IMR-90 (cell line): ENCODE measurements around the gene LHFPL6. TPM values are rescaled to one million over a fixed set of nuclear protein-coding genes. Genes with fewer than 3 reads are reported as not detected.

ENCODE experiments used
- ATAC-seq: fragments of 200-7000 bp; cut with Tn5 transposase; 2 replicates; pipeline ENCODE4 v1.9.1; 2020; ENCODE audit warnings: low read depth, mild to moderate bottlenecking, moderate library complexity
- BruUV-seq: library from RNA; stranded (reverse); fragments of 400-500 nt; replicated peaks from 2 replicates; lab custom pipeline; 2021; lab: Mats Ljungman, UMichigan
- CTCF ChIA-PET: fragments of 300-600 bp; formaldehyde crosslinking; extraction: SDS; loops from one replicate; lab custom pipeline; 2021; ENCODE audit warnings: antibody characterized with exemption; lab: Yijun Ruan, JAX
- POLR2A ChIA-PET: fragments of 300-600 bp; sonication (Branson Sonifier 250); formaldehyde crosslinking; loops from one replicate; lab custom pipeline; 2022; ENCODE audit warnings: antibody characterized with exemption; ENCODE audit not compliant: unreplicated experiment; lab: Charles Lee
- DNase-seq: peaks from one replicate; pipeline ENCODE4 v3.0.0; 2013
- H2AFZ ChIP-seq: replicated peaks from 2 replicates; pipeline ENCODE3; 2013; ENCODE audit warnings: low read length, mild to moderate bottlenecking; ENCODE audit not compliant: poor library complexity
- H2AK5ac ChIP-seq: 2 replicates; pipeline ENCODE4 v1.6.1; 2013; ENCODE audit warnings: low read depth, low read length, inconsistent platforms
- H2AK9ac ChIP-seq: replicated peaks from 2 replicates; pipeline ENCODE3; 2013; ENCODE audit warnings: mild to moderate bottlenecking, low read depth, low read length, moderate library complexity; ENCODE audit not compliant: poor library complexity
- H2BK120ac ChIP-seq: 2 replicates; pipeline ENCODE4 v1.6.1; 2013; ENCODE audit warnings: low read depth, low read length, inconsistent platforms
- H2BK15ac ChIP-seq: 3 replicates; pipeline ENCODE4 v1.6.1; 2013; ENCODE audit warnings: low read depth, low read length, inconsistent platforms
- H2BK20ac ChIP-seq: 2 replicates; pipeline ENCODE4 v1.6.1; 2013; ENCODE audit warnings: low read depth, mild to moderate bottlenecking, inconsistent platforms, low read length, moderate library complexity
- H2BK5ac ChIP-seq: 2 replicates; pipeline ENCODE4 v1.6.1; 2013; ENCODE audit warnings: mild to moderate bottlenecking, low read depth, low read length, inconsistent platforms; ENCODE audit not compliant: poor library complexity, severe bottlenecking
- H3K14ac ChIP-seq: replicated peaks from 2 replicates; pipeline ENCODE4 v1.6.1; 2013; ENCODE audit warnings: low read depth, low read length, inconsistent platforms
- H3K18ac ChIP-seq: 2 replicates; pipeline ENCODE4 v1.6.1; 2013; ENCODE audit warnings: low read depth, low read length, control low read depth
- H3K23ac ChIP-seq: 2 replicates; pipeline ENCODE4 v1.6.1; 2013; ENCODE audit warnings: low read depth, low read length, inconsistent platforms
- H3K27ac ChIP-seq: 2 replicates; pipeline ENCODE4 v1.5.1; 2013; ENCODE audit warnings: mild to moderate bottlenecking, control low read depth, low read length; ENCODE audit not compliant: insufficient read depth
- H3K27me3 ChIP-seq: 2 replicates; pipeline ENCODE4 v1.6.1; 2013; ENCODE audit warnings: low read length; ENCODE audit not compliant: control insufficient read depth, insufficient read depth
- H3K36me3 ChIP-seq: 2 replicates; pipeline ENCODE4 v1.6.1; 2013; ENCODE audit warnings: low read length, mixed read lengths; ENCODE audit not compliant: control insufficient read depth, insufficient read depth
- H3K4ac ChIP-seq: 2 replicates; pipeline ENCODE4 v1.6.1; 2013; ENCODE audit warnings: low read depth, low read length, inconsistent platforms
- H3K4me1 ChIP-seq: 2 replicates; pipeline ENCODE4 v1.6.1; 2013; ENCODE audit warnings: low read length, mixed read lengths; ENCODE audit not compliant: control insufficient read depth, insufficient read depth
- H3K4me2 ChIP-seq: 2 replicates; pipeline ENCODE4 v1.6.1; 2013; ENCODE audit warnings: low read depth, mild to moderate bottlenecking, control low read depth, low read length, moderate library complexity
- H3K4me3 ChIP-seq: 2 replicates; pipeline ENCODE4 v1.5.1; 2013; ENCODE audit warnings: low read depth, mild to moderate bottlenecking, control low read depth, low read length, moderate library complexity; ENCODE audit not compliant: insufficient read depth
- H3K56ac ChIP-seq: 2 replicates; pipeline ENCODE4 v1.6.1; 2013; ENCODE audit warnings: low read length, inconsistent platforms; ENCODE audit not compliant: insufficient read depth; ENCODE audit errors: extremely low read depth
- H3K79me1 ChIP-seq, 2 experiments: 2 replicates each; pipeline ENCODE4 v1.6.1; 2013; ENCODE audit warnings: low read length in 2 of 2, inconsistent platforms in 1 of 2, low read depth in 1 of 2
- H3K9ac ChIP-seq: 2 replicates; pipeline ENCODE4 v1.6.1; 2013; ENCODE audit warnings: low read depth, low read length, control low read depth
- H3K9me1 ChIP-seq: 2 replicates; pipeline ENCODE4 v1.6.1; 2013; ENCODE audit warnings: low read length, inconsistent platforms; ENCODE audit not compliant: insufficient read depth
- H3K9me3 ChIP-seq: 2 replicates; pipeline ENCODE4 v1.6.1; 2013; ENCODE audit warnings: low read length; ENCODE audit not compliant: control insufficient read depth, insufficient read depth
- H4K20me1 ChIP-seq: 2 replicates; pipeline ENCODE4 v1.6.1; 2013; ENCODE audit warnings: low read length, inconsistent platforms; ENCODE audit not compliant: insufficient read depth
- H4K5ac ChIP-seq: 2 replicates; pipeline ENCODE4 v1.6.1; 2013; ENCODE audit warnings: mild to moderate bottlenecking, low read depth, low read length, control low read depth
- H4K8ac ChIP-seq, 2 experiments: 2 replicates each; pipeline ENCODE4 v1.6.1; 2013; ENCODE audit warnings: low read depth in 2 of 2, low read length in 2 of 2, control low read depth in 1 of 2, inconsistent platforms in 1 of 2
- H4K91ac ChIP-seq: 2 replicates; pipeline ENCODE4 v1.6.1; 2013; ENCODE audit warnings: low read depth, low read length, inconsistent platforms; ENCODE audit not compliant: insufficient read depth
- CHD1 ChIP-seq: IDR thresholded peaks from 2 replicates; pipeline ENCODE4 v1.6.1; 2012; ENCODE audit warnings: low read depth, low read length, improper control_type of control experiment
- MXI1 ChIP-seq: IDR thresholded peaks from 2 replicates; pipeline ENCODE4 v1.6.1; 2012; ENCODE audit warnings: low read depth, mild to moderate bottlenecking, low read length, moderate library complexity, borderline replicate concordance
- NFE2L2 ChIP-seq: fragments of 150-350 bp; IDR thresholded peaks from 2 replicates; pipeline ENCODE4 v1.6.1; 2016; ENCODE audit warnings: low read depth, mild to moderate bottlenecking, low read length
- RAD21 ChIP-seq: IDR thresholded peaks from 2 replicates; pipeline ENCODE4 v1.6.1; 2012; ENCODE audit warnings: low read length, improper control_type of control experiment
- RCOR1 ChIP-seq: IDR thresholded peaks from 2 replicates; pipeline ENCODE4 v1.6.1; 2012; ENCODE audit warnings: mild to moderate bottlenecking, low read length, improper control_type of control experiment; ENCODE audit not compliant: insufficient replicate concordance
- WGBS, 2 experiments: methylation state at CpG; one replicate each; pipeline versions ENCODE4 v1.1.5 to v1.1.7; 2013; ENCODE audit warnings: missing lambda C conversion rate in 2 of 2; ENCODE audit not compliant: insufficient read length in 1 of 2; ENCODE audit errors: extremely low coverage in 2 of 2; 5-methylcytosine and 5-hydroxymethylcytosine counted together
- dilution Hi-C: fragments of 300-500 bp; cut with HindIII; formaldehyde crosslinking; loops from one replicate; pipeline ENCODE4 v1.14.3; 2018; ENCODE audit warnings: low sequenced_read_pairs; ENCODE audit not compliant: unreplicated experiment
- in situ Hi-C: fragments of 300-500 bp; cut with MboI; formaldehyde crosslinking; loops from 3 replicates; pipeline ENCODE4 v1.14.3; 2019; ENCODE audit warnings: low sequenced_read_pairs, inconsistent platforms, mixed read lengths
- intact Hi-C: fragments of 100-400 bp; cut with micrococcal nuclease; formaldehyde crosslinking; loops from 2 replicates; pipeline ENCODE4 v1.10.0; 2022
- polyA plus RNA-seq, 3 experiments: library from polyadenylated mRNA; depleted of rRNA; stranded (reverse); fragments of >200 nt; gene quantifications; 2 replicates each; pipeline ENCODE4 v1.2.3, GENCODE V29; 2012; ENCODE audit warnings: low replicate concordance in 1 of 3
- total RNA-seq: library from RNA; depleted of rRNA; stranded (reverse); fragments of >200 nt; gene quantifications from 2 replicates; pipeline ENCODE4 v1.2.3, GENCODE V29; 2012

LHFPL6 gene
- total and polyA plus RNA-seq, 2 of the 4 experiments (the other 2 are of a cell fraction): 24.7 to 36.1 TPM

GRCh38 chr13:39603424-39603947 lies 493 bp upstream of the LHFPL6 start:
- Histone ChIP-seq H3K9ac (peak overlapping the region; percentile 71), H3K27ac (peak overlapping the region; percentile 38), H4K5ac (peak overlapping the region; percentile 16; the same call in 1 of the 2 replicates), H2AK5ac (peak overlapping the region; percentile 24; the same call in 1 of the 2 replicates), H2BK15ac (peak overlapping the region; percentile 63; the same call in 1 of the 3 replicates), H3K18ac (peak overlapping the region; percentile 35; the same call in 1 of the 2 replicates), H2BK5ac (peak overlapping the region; percentile 38), H4K8ac (peak overlapping the region; percentile 84 to 89), H3K14ac (peak overlapping the region; percentile 90), H2BK20ac (peak overlapping the region; percentile 55), H4K91ac (peak overlapping the region; percentile 65), H3K9me1 (peaks cover 6% of the 10 kb centered on the region), H2BK120ac (peak overlapping the region; percentile 44; the same call in 1 of the 2 replicates), H3K4ac (peak overlapping the region; percentile 77), H3K4me2 (peak overlapping the region; percentile 70), H3K4me3 (peak overlapping the region; percentile 80), H3K23ac (peak overlapping the region; percentile 89), H3K27me3 (no peaks in the 10 kb centered on the region; the same call in 1 of the 2 replicates), H4K20me1 (no peaks in the 10 kb centered on the region), H3K56ac (peak overlapping the region; percentile 94), H3K4me1 (peaks cover 7% of the 10 kb centered on the region), H3K36me3 (peaks cover 4% of the 10 kb centered on the region), H2AFZ (peak overlapping the region; percentile 95), H3K9me3 (no peaks in the 10 kb centered on the region), H3K79me1 (peaks cover 11 to 26% of the 10 kb centered on the region in 2 experiments), H2AK9ac (peak overlapping the region; percentile 78)
- ChIA-PET POLR2A (interaction anchor here (0.5 kb wide), 1 partner anchor 620 kb away, joined by 3 read pairs; no protein-coding TSS in a partner anchor), CTCF (interaction anchor here (0.6 to 2.3 kb wide), 3 partner anchors 8 to 553 kb away, joined by 3 to 14 read pairs (median 4); no protein-coding TSS in a partner anchor)
- no TSS peak for BruUV-seq
- dilution Hi-C loops: no loop called here
- 0% methylated on average over 2 of the region's 15 CpGs; no CpG with 5 or more reads in 1 of the 2 experiments for WGBS, 2 experiments
- ATAC-seq (peak; percentile 32), DNase-seq (peak; percentile 24)
- in situ Hi-C loops: loop anchor here (10.0 kb wide), 1 partner anchor 189 kb away; no protein-coding TSS in a partner anchor
- intact Hi-C loops: loop anchor here (2.0 to 5.0 kb wide), 5 partner anchors 39 to 566 kb away; partner anchors contain the start of genes NHLRC3 and PROSER1
- TF ChIP-seq MXI1 (no peak), CHD1 (no peak), NFE2L2 (no peak), RCOR1 (no peak), RAD21 (no peak)
